Testis (tissue), 3 donors: Measurements from ENCODE around the gene FAN1. TPM values are rescaled to one million over a fixed set of nuclear protein-coding genes. Genes with fewer than 3 reads are reported as not detected.

Source experiments
- DNase-seq: peaks from one replicate; pipeline ENCODE4 v3.0.0-alpha.2; 2019
- H3K27ac ChIP-seq, 2 donors: fragments of 200-600 bp; sonication (generic); one replicate each; pipeline ENCODE4 v1.5.1; 2019
- H3K27me3 ChIP-seq: fragments of 200-600 bp; sonication (generic); one replicate; pipeline ENCODE4 v1.5.1; 2019
- H3K36me3 ChIP-seq: fragments of 200-600 bp; sonication (generic); one replicate; pipeline ENCODE4 v1.5.1; 2017; ENCODE audit warnings: low read depth; ENCODE audit errors: missing control alignments
- H3K4me1 ChIP-seq: fragments of 200-600 bp; sonication (generic); one replicate; pipeline ENCODE4 v1.5.1; 2019
- H3K4me3 ChIP-seq, 2 donors: fragments of 200-600 bp; sonication (generic); one replicate each; pipeline ENCODE4 v1.5.1; 2017 to 2019
- H3K9me3 ChIP-seq: fragments of 200-600 bp; sonication (generic); one replicate; pipeline ENCODE4 v1.5.1; 2017
- POLR2A ChIP-seq: fragments of 450-650 bp; IDR thresholded peaks from one replicate; pipeline ENCODE4 v1.6.1; 2017; ENCODE audit warnings: antibody characterized with exemption, mild to moderate bottlenecking, moderate library complexity
- WGBS, 2 donors: methylation state at CpG; one replicate each; pipeline ENCODE4 v1.1.5; 2018; 5-methylcytosine and 5-hydroxymethylcytosine counted together
- intact Hi-C: fragments of 100-400 bp; cut with DNase I; formaldehyde crosslinking; loops from one replicate; pipeline ENCODE4 v1.15.1; 2023; ENCODE audit warnings: low total_unique reads
- polyA plus RNA-seq: library from polyadenylated mRNA; stranded (reverse); fragments of 350-450 nt; fragmentation: Illumina TruSeq; extraction: RNeasy Lipid Tissue Mini Kit (QIAGEN cat#74804); gene quantifications from one replicate; pipeline ENCODE4 v1.2.3, GENCODE V29; 2014; ENCODE audit warnings: low read depth, low replicate concordance; ENCODE audit not compliant: insufficient read depth
- total RNA-seq, 2 donors: library from RNA; depleted of rRNA; stranded (reverse); fragments of >200 nt; gene quantifications; one replicate each; pipeline ENCODE4 v1.2.3, GENCODE V29; 2016
- TF ChIP-seq, protein P1 (sequence below), 3 experiments: fragments of 450-650 bp in 2 of 3; fragments of 200-600 bp in 1 of 3; sonication (generic) in 1 of 3; IDR thresholded peaks; one replicate each; pipeline ENCODE4 v1.5.1; 2016 to 2019; ENCODE audit warnings: antibody characterized with exemption in 3 of 3, mild to moderate bottlenecking in 2 of 3, moderate library complexity in 1 of 3

FAN1 gene
- total and polyA plus RNA-seq, 3 donors from 2014 or later: 22.5 to 29.1 (median 24.0) TPM

DNA sequence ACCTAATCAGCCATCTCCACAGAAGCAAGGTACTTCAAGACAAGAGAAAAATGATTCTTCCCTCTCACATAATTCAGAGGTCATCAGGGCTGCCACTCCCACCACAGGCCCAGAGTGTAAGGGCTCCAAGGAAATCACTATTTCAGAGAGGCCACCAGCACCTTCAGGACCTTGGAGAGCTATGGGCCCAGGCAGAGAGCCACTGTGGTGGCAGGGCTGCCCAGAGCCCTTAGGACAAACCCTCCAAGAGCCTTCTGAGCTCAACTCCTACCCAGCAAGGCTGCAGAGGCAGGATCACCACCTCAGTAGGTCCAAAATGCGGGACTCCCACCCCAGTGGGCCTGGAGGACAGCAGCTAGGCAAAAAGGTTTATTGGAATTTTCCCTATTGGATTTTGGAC is 17.9 kb upstream of the FAN1 start:
- no peak for TF ChIP-seq POLR2A
- TF ChIP-seq, protein P1, sequence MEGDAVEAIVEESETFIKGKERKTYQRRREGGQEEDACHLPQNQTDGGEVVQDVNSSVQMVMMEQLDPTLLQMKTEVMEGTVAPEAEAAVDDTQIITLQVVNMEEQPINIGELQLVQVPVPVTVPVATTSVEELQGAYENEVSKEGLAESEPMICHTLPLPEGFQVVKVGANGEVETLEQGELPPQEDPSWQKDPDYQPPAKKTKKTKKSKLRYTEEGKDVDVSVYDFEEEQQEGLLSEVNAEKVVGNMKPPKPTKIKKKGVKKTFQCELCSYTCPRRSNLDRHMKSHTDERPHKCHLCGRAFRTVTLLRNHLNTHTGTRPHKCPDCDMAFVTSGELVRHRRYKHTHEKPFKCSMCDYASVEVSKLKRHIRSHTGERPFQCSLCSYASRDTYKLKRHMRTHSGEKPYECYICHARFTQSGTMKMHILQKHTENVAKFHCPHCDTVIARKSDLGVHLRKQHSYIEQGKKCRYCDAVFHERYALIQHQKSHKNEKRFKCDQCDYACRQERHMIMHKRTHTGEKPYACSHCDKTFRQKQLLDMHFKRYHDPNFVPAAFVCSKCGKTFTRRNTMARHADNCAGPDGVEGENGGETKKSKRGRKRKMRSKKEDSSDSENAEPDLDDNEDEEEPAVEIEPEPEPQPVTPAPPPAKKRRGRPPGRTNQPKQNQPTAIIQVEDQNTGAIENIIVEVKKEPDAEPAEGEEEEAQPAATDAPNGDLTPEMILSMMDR (IDR thresholded peaks at IDR 0.05): no peak
- Histone ChIP-seq H3K4me1 (no peaks in the 10 kb centered on the region), H3K9me3 (no peaks in the 10 kb centered on the region), H3K27ac (no peak overlapping the region), H3K27me3 (no peaks in the 10 kb centered on the region), H3K36me3 (no peaks in the 10 kb centered on the region), H3K4me3 (no peak overlapping the region)
- DNase-seq: no peak
- intact Hi-C loops: no loop called here
- WGBS, 2 donors: 86 to 100% methylated on average over 1 of the region's 1 CpG

DNA sequence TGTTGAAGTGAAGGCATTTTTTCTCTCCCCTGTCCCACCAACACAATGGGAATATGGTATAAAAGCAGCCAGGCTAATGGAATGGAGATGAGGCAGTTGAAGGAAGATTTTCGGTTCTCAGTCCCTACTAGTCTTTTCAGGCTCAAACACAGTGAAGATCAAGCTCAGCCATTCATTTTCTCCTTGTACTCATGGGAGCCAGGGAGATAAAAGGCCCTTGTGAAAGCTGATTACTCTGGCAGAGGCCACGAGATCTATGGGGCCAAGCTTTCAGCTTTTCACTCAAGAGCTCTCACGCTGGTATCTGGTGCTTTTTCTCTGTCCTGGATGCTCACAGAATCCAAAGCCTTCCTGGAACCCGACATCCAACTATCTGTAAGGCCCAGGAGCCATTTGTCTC is 14.5 kb upstream of the FAN1 start:
- no peaks in the 10 kb centered on the region for H3K9me3 ChIP-seq
- intact Hi-C loops: no loop called here
- H3K27me3 ChIP-seq: no peaks in the 10 kb centered on the region
- no peaks in the 10 kb centered on the region for H3K36me3 ChIP-seq
- H3K27ac ChIP-seq: no peak overlapping the region
- DNase-seq: no peak
- H3K4me3 ChIP-seq: no peak overlapping the region
- TF ChIP-seq POLR2A: no peak
- TF ChIP-seq, protein P1 (IDR thresholded peaks at IDR 0.05): no peak
- H3K4me1 ChIP-seq: no peaks in the 10 kb centered on the region
- 73 to 83% methylated on average over 4 of the region's 4 CpGs for WGBS, 2 donors

DNA sequence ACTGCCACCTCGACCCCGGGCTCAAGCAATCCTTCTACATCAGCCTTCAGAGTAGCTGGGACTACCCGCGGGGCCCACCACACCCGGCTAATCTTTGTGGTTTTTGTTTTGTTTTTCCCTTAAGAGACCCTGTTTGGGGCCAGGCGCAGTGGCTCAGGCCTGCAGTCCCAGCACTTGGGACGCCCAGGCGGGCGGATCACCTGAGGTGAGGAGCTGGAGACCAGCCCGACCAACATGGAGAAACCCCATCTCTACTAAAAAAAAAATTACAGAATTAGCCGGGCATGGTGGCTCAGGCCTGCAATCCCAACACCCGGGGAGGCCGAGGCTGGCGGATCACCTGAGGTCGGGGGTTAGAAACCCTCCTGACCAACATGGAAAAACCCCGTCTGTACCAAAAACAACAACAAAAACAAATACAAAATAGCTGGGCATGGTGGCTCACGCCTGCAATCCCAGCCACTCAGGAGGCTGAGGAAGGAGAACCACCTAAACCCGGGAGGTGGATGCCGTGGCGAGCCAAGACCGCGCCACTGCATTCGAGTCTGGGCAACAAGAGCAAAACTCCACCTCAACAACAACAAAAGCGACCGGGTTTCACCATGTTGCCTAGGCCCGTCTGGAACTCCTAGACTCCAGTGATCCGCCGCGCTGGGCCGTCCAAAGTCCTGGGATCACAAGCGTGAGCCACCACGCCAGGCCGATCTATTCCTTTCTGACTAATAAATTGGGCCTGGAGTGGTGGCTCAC is 8.1 kb upstream of the FAN1 start:
- no peaks in the 10 kb centered on the region for H3K9me3 ChIP-seq
- no peaks in the 10 kb centered on the region for H3K27me3 ChIP-seq
- no peak for TF ChIP-seq POLR2A
- TF ChIP-seq, protein P1 (IDR thresholded peaks at IDR 0.05): no peak
- 59 to 77% methylated on average over 29 to 33 of the region's 33 CpGs for WGBS, 2 donors
- intact Hi-C loops: no loop called here
- no peak overlapping the region for H3K4me3 ChIP-seq
- H3K4me1 ChIP-seq: no peaks in the 10 kb centered on the region
- no peak for DNase-seq
- no peak overlapping the region for H3K27ac ChIP-seq
- H3K36me3 ChIP-seq: no peaks in the 10 kb centered on the region

DNA sequence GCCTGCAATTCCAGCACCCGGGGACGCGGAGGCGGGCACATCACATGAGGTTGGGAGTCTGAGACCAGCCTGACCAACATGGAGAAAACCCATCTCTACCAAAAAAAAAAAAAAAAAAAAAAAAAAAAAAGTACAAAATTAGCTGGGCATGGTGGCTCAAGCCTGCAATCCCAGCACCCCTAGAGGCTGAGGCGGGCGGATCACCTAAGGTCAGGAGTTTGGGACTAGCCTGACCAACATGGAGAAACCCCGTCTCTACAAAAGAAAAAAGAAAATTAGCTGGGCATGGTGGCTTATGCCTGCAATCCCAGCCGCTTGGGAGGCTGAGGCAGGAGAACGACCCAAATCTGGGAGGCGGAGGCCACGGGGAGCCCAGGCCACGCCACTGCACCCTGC is 7.5 kb upstream of the FAN1 start:
- Histone ChIP-seq H3K27me3 (no peaks in the 10 kb centered on the region), H3K4me1 (no peaks in the 10 kb centered on the region), H3K9me3 (no peaks in the 10 kb centered on the region), H3K4me3 (no peak overlapping the region), H3K36me3 (no peaks in the 10 kb centered on the region), H3K27ac (no peak overlapping the region)
- TF ChIP-seq, protein P1 (IDR thresholded peaks at IDR 0.05): no peak
- TF ChIP-seq POLR2A: no peak
- intact Hi-C loops: no loop called here
- DNase-seq: no peak
- 55 to 71% methylated on average over 11 to 12 of the region's 12 CpGs for WGBS, 2 donors

DNA sequence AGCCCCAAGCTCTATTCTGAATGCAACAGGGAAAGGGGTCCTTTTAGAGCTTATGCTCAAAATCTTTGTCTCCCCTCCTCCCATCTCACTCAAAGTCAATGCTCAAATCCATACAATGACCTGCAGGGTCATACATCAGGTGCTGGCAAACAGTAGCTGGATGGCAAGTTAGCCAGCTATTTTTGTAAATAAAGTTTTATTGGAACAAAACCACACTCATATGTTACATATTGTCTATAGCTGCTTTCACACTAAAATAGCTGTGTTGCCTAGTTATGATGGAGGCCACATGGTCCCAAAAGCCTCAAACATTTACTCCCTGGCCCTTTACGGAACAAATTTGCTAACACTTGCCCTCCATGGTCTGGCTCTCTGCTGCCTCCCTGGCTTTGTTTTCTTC is 1.8 kb upstream of the FAN1 start:
- Histone ChIP-seq H3K4me3 (no peak overlapping the region), H3K27me3 (no peaks in the 10 kb centered on the region), H3K9me3 (no peaks in the 10 kb centered on the region), H3K36me3 (no peaks in the 10 kb centered on the region), H3K4me1 (peaks cover 10% of the 10 kb centered on the region), H3K27ac (no peak overlapping the region)
- no peak for DNase-seq
- intact Hi-C loops: no loop called here
- TF ChIP-seq, protein P1 (IDR thresholded peaks at IDR 0.05): no peak
- TF ChIP-seq POLR2A: no peak
- WGBS, 2 donors: 94 to 100% methylated on average over 1 of the region's 1 CpG
